NB4 (cell line): ENCODE results near the gene CTNNA3.

Experiments used
- MYC ChIP-seq: IDR thresholded peaks from 2 replicates; pipeline ENCODE4 v1.6.1; 2011; ENCODE audit warnings: low read depth, low read length
- TF ChIP-seq, protein P1 (sequence below): IDR thresholded peaks from one replicate; pipeline ENCODE4 v1.5.1; 2012; ENCODE audit warnings: low read depth, low read length

DNA sequence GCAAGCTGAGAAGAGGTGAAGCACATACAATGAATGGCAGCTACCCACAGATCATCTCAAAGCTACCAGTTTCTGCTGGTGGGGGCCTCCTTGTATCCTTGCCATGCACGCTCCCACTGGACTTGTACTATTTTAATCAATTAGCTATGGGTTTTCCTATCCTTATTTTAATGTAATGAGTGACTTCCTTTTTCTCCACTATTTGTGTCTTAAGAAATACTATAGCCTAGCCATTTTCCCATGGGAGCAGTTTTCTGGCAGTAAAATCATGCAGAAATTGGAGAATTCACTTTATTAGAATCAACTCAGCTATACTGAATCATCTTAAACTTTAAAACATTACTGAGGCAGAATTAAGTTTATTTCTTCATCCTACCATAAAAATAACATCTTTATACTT is 73.5 kb downstream of the CTNNA3 start:
- TF ChIP-seq, protein P1, sequence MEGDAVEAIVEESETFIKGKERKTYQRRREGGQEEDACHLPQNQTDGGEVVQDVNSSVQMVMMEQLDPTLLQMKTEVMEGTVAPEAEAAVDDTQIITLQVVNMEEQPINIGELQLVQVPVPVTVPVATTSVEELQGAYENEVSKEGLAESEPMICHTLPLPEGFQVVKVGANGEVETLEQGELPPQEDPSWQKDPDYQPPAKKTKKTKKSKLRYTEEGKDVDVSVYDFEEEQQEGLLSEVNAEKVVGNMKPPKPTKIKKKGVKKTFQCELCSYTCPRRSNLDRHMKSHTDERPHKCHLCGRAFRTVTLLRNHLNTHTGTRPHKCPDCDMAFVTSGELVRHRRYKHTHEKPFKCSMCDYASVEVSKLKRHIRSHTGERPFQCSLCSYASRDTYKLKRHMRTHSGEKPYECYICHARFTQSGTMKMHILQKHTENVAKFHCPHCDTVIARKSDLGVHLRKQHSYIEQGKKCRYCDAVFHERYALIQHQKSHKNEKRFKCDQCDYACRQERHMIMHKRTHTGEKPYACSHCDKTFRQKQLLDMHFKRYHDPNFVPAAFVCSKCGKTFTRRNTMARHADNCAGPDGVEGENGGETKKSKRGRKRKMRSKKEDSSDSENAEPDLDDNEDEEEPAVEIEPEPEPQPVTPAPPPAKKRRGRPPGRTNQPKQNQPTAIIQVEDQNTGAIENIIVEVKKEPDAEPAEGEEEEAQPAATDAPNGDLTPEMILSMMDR: no peak
- no peak for TF ChIP-seq MYC
